K562 (cell line): ENCODE data around the gene EDEM1.

Experiments
- BDP1 ChIP-seq: IDR thresholded peaks from 3 replicates; pipeline ENCODE4 v1.6.1; 2011; ENCODE audit not compliant: insufficient read length, insufficient read depth
- CTBP1 ChIP-seq: fragments of 450-650 bp; IDR thresholded peaks from 2 replicates; pipeline ENCODE4 v1.6.1; 2016; ENCODE audit warnings: borderline replicate concordance
- DPF2 ChIP-seq: fragments of 450-650 bp; IDR thresholded peaks from 2 replicates; pipeline ENCODE4 v1.6.1; 2016
- ELF1 ChIP-seq: fragments of 200-800 bp; sonication (Bioruptor generic); IDR thresholded peaks from 2 replicates; pipeline ENCODE4 v1.6.1; 2016; ENCODE audit warnings: missing genetic modification characterization, missing compliant biosample characterization
- ESRRA ChIP-seq: fragments of 450-650 bp; IDR thresholded peaks from 2 replicates; pipeline ENCODE4 v1.6.1; 2014; ENCODE audit warnings: low read depth, mild to moderate bottlenecking, moderate library complexity, borderline replicate concordance
- ETV5 ChIP-seq: sonication (generic); formaldehyde crosslinking; IDR thresholded peaks from 2 replicates; pipeline ENCODE4 v1.4.0; 2020; ENCODE audit warnings: low read depth, mild to moderate bottlenecking, missing genetic modification reagents
- HCFC1 ChIP-seq: IDR thresholded peaks from 2 replicates; pipeline ENCODE4 v1.6.1; 2012; ENCODE audit warnings: low read depth, low read length, improper control_type of control experiment
- TF ChIP-seq, protein P1 (sequence below), 3 experiments: IDR thresholded peaks in 2 of 3; conservative IDR thresholded peaks in 1 of 3; 2 replicates each; pipeline ENCODE4 v1.5.1; 2011 to 2012; ENCODE audit warnings: low read length in 3 of 3, mild to moderate bottlenecking in 3 of 3, control low read depth in 2 of 3, improper control_type of control experiment in 1 of 3, inconsistent platforms in 1 of 3, low read depth in 1 of 3, mixed read lengths in 1 of 3, moderate library complexity in 1 of 3; ENCODE audit not compliant: insufficient read depth in 2 of 3

DNA sequence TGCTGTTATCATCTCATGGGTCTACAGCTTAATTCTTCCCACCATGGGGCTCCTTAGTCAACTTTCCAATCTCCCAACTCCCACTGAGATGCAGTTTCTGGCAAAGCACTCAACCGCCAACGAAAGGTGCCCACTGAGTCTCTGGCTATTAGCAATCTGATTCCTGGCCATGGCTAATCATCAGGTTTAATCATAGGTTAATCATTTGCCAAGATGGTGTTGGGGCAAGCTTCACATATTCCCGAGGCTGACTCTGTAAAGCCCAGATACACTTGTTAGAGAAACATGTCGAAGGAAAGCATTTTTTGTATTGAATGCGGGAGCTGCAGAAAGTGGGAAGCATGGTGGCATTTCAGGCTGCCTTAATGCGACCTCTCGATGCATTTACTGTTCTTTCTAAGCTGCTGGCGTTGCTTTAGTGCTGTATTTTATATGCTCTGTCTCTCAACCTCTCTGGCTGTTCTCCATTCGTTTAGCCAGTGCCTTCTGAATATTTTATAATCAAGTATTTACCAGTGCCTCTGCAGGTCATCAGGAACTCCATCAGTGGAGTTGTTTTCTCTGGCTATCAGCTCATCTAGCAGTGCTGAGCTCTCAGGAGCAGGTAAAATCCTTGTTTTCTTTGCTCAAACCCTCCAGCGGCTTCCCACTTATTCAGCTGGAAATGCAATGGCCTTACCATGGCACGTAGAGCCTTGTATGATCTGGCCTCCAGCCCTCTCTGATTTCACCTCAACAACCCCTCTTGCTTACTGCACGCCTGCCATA is 67.0 kb downstream of the EDEM1 start:
- TF ChIP-seq, protein P1, sequence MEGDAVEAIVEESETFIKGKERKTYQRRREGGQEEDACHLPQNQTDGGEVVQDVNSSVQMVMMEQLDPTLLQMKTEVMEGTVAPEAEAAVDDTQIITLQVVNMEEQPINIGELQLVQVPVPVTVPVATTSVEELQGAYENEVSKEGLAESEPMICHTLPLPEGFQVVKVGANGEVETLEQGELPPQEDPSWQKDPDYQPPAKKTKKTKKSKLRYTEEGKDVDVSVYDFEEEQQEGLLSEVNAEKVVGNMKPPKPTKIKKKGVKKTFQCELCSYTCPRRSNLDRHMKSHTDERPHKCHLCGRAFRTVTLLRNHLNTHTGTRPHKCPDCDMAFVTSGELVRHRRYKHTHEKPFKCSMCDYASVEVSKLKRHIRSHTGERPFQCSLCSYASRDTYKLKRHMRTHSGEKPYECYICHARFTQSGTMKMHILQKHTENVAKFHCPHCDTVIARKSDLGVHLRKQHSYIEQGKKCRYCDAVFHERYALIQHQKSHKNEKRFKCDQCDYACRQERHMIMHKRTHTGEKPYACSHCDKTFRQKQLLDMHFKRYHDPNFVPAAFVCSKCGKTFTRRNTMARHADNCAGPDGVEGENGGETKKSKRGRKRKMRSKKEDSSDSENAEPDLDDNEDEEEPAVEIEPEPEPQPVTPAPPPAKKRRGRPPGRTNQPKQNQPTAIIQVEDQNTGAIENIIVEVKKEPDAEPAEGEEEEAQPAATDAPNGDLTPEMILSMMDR (IDR thresholded peaks at IDR 0.05 in 2 of 3, conservative IDR thresholded peaks at IDR 0.05 in 1 of 3; ENCODE audit: insufficient read depth in 2 of 3, low read depth in 1 of 3, low read length in 3 of 3): no peak
- no peak for TF ChIP-seq ELF1 (tag)
- TF ChIP-seq DPF2: no peak
- TF ChIP-seq BDP1: no peak
- TF ChIP-seq HCFC1: no peak
- no peak for TF ChIP-seq CTBP1
- no peak for TF ChIP-seq ESRRA
- no peak for TF ChIP-seq ETV5 (CRISPR knock-in tag)
